ENCODE measurements around the gene SGK2.

The SGK2 gene

DNA sequence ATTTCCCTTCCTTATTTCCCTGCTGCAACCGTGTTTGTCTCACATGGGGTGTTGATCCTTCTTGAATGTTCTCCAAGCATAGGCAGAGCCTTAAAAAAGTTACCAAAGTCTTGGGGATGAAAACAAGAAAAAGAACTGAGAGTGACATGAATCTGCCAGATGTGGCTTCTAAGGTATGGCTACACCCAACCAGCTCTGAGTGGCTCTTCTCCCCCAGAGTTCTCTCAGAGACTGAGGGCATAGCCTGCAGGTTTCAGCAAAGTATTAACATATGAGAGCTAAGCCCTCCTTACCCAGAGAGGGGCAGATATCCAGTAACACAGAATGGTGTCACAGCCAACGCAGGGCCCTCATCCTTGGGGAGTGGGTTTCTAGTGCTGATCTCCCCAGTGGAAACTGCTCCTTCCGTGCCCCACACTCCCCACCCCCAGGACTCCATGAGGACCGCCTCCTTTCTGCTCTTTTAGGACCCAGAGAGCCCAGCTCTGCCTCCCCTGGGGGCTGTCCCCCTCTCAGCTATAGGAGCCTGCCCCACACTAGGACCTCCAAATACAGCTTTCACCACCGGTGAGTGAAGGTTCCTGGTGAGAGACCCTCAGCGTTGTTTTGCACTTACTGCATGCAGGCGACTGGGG is 23.3 kb upstream of the SGK2 start:
- TF ChIP-seq POLR2AphosphoS5 (IDR thresholded peaks at IDR 0.05; ENCODE audit: low read depth, low read length) (no peak), FOXP2 (optimal IDR thresholded peaks at IDR 0.05; ENCODE audit: borderline replicate concordance, extremely low read depth, extremely low read length, insufficient read depth) (no peak), SIN3A (IDR thresholded peaks at IDR 0.05; ENCODE audit: borderline replicate concordance, insufficient read depth, low read length) (no peak), TAF1 (IDR thresholded peaks at IDR 0.05; ENCODE audit: borderline replicate concordance, insufficient read depth, low read length) (no peak)
- TF ChIP-seq, protein P1, sequence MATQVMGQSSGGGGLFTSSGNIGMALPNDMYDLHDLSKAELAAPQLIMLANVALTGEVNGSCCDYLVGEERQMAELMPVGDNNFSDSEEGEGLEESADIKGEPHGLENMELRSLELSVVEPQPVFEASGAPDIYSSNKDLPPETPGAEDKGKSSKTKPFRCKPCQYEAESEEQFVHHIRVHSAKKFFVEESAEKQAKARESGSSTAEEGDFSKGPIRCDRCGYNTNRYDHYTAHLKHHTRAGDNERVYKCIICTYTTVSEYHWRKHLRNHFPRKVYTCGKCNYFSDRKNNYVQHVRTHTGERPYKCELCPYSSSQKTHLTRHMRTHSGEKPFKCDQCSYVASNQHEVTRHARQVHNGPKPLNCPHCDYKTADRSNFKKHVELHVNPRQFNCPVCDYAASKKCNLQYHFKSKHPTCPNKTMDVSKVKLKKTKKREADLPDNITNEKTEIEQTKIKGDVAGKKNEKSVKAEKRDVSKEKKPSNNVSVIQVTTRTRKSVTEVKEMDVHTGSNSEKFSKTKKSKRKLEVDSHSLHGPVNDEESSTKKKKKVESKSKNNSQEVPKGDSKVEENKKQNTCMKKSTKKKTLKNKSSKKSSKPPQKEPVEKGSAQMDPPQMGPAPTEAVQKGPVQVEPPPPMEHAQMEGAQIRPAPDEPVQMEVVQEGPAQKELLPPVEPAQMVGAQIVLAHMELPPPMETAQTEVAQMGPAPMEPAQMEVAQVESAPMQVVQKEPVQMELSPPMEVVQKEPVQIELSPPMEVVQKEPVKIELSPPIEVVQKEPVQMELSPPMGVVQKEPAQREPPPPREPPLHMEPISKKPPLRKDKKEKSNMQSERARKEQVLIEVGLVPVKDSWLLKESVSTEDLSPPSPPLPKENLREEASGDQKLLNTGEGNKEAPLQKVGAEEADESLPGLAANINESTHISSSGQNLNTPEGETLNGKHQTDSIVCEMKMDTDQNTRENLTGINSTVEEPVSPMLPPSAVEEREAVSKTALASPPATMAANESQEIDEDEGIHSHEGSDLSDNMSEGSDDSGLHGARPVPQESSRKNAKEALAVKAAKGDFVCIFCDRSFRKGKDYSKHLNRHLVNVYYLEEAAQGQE (IDR thresholded peaks at IDR 0.05; ENCODE audit: insufficient read depth in 1 of 2, low read depth in 2 of 2, low read length in 2 of 2) = no peak

DNA sequence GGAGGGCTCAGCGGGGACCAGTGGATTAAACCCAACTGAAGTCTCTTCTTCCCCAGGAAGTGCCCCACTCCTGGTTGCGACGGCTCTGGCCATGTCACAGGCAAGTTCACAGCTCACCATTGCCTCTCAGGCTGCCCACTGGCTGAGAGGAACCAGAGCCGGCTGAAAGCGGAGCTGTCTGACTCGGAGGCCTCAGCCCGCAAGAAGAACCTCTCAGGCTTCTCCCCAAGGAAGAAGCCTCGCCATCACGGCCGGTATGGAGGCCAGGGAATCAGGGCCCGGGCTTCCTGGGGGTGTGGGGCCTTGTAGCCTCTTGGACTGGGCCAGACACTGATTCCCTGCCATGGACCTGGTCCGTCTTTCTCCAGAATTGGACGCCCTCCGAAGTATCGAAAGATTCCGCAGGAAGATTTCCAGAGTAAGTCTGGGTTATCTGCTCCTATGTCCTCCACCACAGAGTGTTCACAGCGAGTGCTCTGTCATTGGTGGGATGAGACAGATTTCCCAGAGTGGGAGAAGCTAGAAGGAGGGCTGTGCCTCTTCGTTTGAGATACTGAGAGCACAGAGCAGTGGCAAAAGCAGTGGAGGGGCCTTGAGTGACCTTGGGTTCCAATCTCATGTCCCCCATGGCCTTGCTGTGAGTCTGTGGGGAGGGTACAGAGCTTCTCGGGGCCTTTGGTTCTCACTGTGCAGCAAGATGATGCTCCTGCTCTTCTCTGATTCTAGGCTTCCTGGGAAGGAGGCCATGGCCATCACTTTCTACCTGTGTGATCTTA is 22.6 kb upstream of the SGK2 start:
- no peak for TF ChIP-seq TAF1 (IDR thresholded peaks at IDR 0.05; ENCODE audit: borderline replicate concordance, insufficient read depth, low read length)
- no peak for TF ChIP-seq SIN3A (IDR thresholded peaks at IDR 0.05; ENCODE audit: borderline replicate concordance, insufficient read depth, low read length)
- TF ChIP-seq, protein P1 (IDR thresholded peaks at IDR 0.05; ENCODE audit: insufficient read depth in 1 of 2, low read depth in 2 of 2, low read length in 2 of 2) = no peak
- TF ChIP-seq FOXP2 (optimal IDR thresholded peaks at IDR 0.05; ENCODE audit: borderline replicate concordance, extremely low read depth, extremely low read length, insufficient read depth) = no peak
- no peak for TF ChIP-seq POLR2AphosphoS5 (IDR thresholded peaks at IDR 0.05; ENCODE audit: low read depth, low read length)

DNA sequence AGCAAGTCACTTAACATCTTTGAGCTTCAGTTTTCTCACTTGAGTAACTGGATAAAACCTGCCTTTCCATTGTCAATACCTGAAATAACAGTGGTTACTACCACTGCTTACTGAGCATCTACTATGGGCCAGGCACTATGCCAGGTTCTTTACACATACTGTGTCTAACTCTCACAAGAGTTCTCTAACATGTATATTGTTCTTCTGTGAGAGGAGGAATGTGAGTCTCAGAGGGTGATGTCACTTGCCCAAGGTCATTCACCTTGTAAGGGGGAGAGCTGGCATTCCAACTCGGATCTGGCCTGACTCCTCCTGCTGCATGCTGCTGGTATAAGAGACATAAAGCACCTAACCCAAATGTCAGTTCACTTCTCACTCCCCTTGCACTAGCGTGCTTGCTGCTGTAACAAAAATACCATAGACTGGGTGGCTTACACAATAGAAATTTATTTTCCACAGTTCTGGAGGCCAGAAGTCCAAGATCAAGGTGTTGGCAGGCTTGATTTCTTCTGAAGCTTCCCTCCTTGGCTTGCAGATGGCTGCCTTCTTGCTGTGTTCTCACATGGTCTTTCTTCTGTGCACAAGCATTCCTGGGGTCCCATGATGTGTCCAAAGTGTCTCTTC is 21.9 kb upstream of the SGK2 start:
- TF ChIP-seq, protein P1 (IDR thresholded peaks at IDR 0.05; ENCODE audit: insufficient read depth in 1 of 2, low read depth in 2 of 2, low read length in 2 of 2) = no peak
- TF ChIP-seq SIN3A (IDR thresholded peaks at IDR 0.05; ENCODE audit: borderline replicate concordance, insufficient read depth, low read length) (no peak), POLR2AphosphoS5 (IDR thresholded peaks at IDR 0.05; ENCODE audit: low read depth, low read length) (no peak), TAF1 (IDR thresholded peaks at IDR 0.05; ENCODE audit: borderline replicate concordance, insufficient read depth, low read length) (no peak), FOXP2 (optimal IDR thresholded peaks at IDR 0.05; ENCODE audit: borderline replicate concordance, extremely low read depth, extremely low read length, insufficient read depth) (no peak)

DNA sequence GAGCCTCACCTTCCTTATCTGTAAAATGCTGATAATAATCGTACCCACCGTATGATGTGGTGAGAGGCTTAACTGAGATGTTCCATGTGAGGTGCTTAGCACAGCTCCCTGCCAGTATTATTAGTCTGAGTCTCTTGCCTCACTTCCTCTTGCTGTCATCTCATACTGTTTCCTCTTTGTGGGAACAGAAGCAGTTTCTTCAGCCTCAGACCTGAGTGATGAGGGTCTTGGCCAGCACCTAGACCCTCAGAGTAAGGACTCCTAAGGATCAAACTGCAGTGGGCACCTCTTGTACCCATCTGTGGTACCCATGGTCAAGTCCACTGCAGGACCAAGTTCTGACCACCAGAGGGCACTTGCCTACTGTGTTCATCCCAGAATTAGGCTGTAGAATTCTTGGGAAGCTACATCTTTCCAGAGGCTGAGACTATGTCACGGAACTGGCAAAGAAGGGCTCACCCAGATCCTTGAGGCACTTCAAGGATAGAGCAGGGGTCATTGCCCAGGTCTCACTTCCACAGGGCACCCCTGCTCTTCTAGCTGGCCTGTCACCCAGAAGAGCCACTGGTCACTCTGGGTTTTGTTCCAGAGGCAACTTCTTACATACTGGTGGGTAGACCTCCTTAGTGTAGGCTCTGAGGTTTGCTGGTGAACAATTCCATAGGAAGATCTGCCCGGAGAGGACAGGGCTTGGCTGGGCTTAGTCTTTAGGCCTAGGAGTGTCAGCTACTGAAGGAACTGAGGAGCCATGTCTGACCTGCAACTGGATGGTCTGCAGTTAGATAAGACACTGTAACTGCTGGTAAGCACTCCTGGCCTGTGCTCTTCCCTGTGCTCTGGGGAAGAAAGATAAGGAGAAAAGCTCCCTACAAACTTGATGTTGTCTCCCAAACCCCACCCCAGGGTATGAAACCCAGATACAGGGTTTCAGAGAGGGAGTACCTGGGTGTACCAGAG is 20.6 kb upstream of the SGK2 start:
- TF ChIP-seq, protein P1 (IDR thresholded peaks at IDR 0.05; ENCODE audit: insufficient read depth in 1 of 2, low read depth in 2 of 2, low read length in 2 of 2) = no peak
- TF ChIP-seq POLR2AphosphoS5 (IDR thresholded peaks at IDR 0.05; ENCODE audit: low read depth, low read length) = no peak
- TF ChIP-seq TAF1 (IDR thresholded peaks at IDR 0.05; ENCODE audit: borderline replicate concordance, insufficient read depth, low read length) = no peak
- TF ChIP-seq FOXP2 (optimal IDR thresholded peaks at IDR 0.05; ENCODE audit: borderline replicate concordance, extremely low read depth, extremely low read length, insufficient read depth) = no peak
